Transverse colon (tissue), 4 donors: Measurements from ENCODE around the gene SPACA4.

Source experiments
- EP300 ChIP-seq: sonication (generic); formaldehyde crosslinking; IDR thresholded peaks from one replicate; pipeline ENCODE4 v1.6.1; 2017; ENCODE audit warnings: antibody characterized with exemption, low read depth
- POLR2A ChIP-seq: fragments of 450-650 bp; IDR thresholded peaks from one replicate; pipeline ENCODE4 v1.6.1; 2016; ENCODE audit warnings: antibody characterized with exemption, mild to moderate bottlenecking, moderate library complexity
- POLR2AphosphoS5 ChIP-seq, 3 donors: sonication (generic); formaldehyde crosslinking; IDR thresholded peaks; one replicate each; pipeline ENCODE4 v1.6.1; 2016; ENCODE audit warnings: antibody characterized with exemption in 3 of 3
- TF ChIP-seq, protein P1 (sequence below), 5 experiments: fragments of 200-600 bp in 3 of 5; fragments of 450-650 bp in 2 of 5; sonication (generic) in 3 of 5; IDR thresholded peaks; 1 replicate in 2 of 5; 2 replicates in 3 of 5; pipeline ENCODE4 v1.5.1; 2016 to 2017; ENCODE audit warnings: antibody characterized with exemption in 5 of 5, inconsistent platforms in 3 of 5, mild to moderate bottlenecking in 2 of 5, moderate library complexity in 1 of 5

DNA sequence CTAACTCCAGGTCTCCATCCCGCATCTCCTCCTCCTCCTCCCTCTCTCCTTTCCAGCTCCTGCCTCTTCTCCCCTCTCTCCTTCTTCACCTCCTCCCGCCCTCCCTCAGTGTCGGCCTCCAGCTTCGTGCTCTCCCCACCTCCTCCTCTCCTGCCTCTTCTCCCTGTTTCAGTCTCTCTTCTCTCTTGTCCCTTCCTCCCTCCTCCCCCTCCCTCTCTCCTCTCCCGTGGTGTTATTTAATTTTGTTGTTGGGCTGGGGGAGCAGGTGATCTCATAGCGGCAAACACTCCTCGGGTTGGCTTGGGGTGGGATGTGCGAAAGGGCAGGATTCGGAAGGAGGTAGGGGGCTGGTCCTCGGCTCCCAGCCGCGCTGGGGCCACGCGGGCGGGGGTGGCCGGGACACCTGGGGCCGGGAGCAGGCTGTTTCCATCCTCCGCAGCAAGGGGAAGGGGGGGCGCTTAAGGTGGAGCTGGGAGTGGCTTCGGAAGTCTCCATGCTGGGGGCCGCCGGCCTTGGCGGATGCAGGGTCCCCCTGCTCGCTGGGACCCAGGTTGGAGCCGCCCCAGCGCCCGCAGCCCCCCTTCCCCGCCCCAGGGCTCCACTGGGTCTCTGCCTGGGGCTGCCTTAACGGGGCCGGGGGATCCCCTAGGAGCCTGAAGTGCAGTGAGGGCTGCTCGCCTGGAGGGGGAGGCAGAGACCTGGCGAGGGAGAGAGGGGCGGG lies 39.6 kb downstream of the SPACA4 start, which contains the start of gene CA11:
- TF ChIP-seq, protein P1, sequence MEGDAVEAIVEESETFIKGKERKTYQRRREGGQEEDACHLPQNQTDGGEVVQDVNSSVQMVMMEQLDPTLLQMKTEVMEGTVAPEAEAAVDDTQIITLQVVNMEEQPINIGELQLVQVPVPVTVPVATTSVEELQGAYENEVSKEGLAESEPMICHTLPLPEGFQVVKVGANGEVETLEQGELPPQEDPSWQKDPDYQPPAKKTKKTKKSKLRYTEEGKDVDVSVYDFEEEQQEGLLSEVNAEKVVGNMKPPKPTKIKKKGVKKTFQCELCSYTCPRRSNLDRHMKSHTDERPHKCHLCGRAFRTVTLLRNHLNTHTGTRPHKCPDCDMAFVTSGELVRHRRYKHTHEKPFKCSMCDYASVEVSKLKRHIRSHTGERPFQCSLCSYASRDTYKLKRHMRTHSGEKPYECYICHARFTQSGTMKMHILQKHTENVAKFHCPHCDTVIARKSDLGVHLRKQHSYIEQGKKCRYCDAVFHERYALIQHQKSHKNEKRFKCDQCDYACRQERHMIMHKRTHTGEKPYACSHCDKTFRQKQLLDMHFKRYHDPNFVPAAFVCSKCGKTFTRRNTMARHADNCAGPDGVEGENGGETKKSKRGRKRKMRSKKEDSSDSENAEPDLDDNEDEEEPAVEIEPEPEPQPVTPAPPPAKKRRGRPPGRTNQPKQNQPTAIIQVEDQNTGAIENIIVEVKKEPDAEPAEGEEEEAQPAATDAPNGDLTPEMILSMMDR (IDR thresholded peaks at IDR 0.05): peak; percentile 87 to 94 (median 90)
- TF ChIP-seq POLR2A (peak; percentile 32), POLR2AphosphoS5 (IDR thresholded peaks at IDR 0.05) (peak in 1 of 3 donors; percentile 33), EP300 (no peak)
